Nephron progenitor cell (in vitro differentiated cells): Measurements from ENCODE around the gene RHEBL1.

Source experiments
- DNase-seq: peaks from one replicate; pipeline ENCODE4 v3.0.0; 2021
- H3K27ac Mint-ChIP-seq: 2 replicates; pipeline ENCODE4 v1.8.0; 2021; ENCODE audit warnings: mild to moderate bottlenecking, moderate library complexity, mixed read lengths
- H3K27me3 Mint-ChIP-seq: 2 replicates; pipeline ENCODE4 v1.8.0; 2021; ENCODE audit warnings: mild to moderate bottlenecking, low read depth, mixed read lengths; ENCODE audit not compliant: poor library complexity
- H3K36me3 Mint-ChIP-seq: 2 replicates; pipeline ENCODE4 v1.8.0; 2021; ENCODE audit warnings: low read depth, mixed read lengths
- H3K4me1 Mint-ChIP-seq: 2 replicates; pipeline ENCODE4 v1.8.0; 2021; ENCODE audit warnings: mixed read lengths
- H3K4me3 Mint-ChIP-seq: 2 replicates; pipeline ENCODE4 v1.8.0; 2021; ENCODE audit warnings: mild to moderate bottlenecking, moderate library complexity, mixed read lengths
- H3K9me3 Mint-ChIP-seq: 2 replicates; pipeline ENCODE4 v1.8.0; 2021; ENCODE audit warnings: mild to moderate bottlenecking, moderate library complexity, mixed read lengths
- TF ChIP-seq, protein P1 (sequence below): fragments of 200-600 bp; sonication (generic); IDR thresholded peaks from 2 replicates; pipeline ENCODE4 v1.5.0; 2021; ENCODE audit warnings: antibody characterized with exemption

RHEBL1 gene

DNA sequence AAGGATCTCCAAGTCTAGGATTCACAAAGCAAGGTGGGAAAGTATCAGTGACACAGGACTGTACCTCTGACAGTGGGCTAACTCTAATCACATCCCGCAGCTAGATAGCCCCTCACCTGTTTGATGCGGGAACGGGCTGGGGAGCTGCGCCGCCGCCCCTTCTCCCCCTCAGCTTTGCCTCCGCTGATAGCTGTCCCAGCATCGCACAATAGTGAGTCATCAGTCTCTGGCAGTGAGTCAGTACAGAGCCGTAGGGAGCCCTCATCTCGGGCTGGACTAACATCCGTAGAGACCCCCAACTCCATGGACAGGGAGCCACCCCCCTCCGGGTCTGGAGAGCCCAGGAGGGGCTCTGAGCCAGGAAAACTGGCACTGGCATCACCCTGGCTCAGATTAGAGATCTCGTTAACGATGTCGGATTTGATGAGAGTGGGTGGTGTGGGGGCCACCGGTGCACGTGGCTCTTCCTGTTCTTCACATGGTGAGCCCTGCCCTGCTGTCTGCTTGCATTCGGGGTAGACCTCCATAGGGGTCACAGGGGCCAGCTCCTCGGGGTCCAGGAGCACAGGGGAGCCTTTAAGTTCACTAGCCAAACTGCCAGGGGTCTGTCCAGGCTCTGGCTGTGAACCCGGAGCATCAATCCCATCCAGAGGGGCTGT is 20.1 kb downstream of the RHEBL1 start:
- Mint-ChIP-seq H3K27me3 (peaks cover 5% of the 10 kb centered on the region), H3K27ac (no peak overlapping the region), H3K4me1 (no peaks in the 10 kb centered on the region), H3K4me3 (no peak overlapping the region), H3K36me3 (peaks cover 74% of the 10 kb centered on the region), H3K9me3 (no peaks in the 10 kb centered on the region)
- TF ChIP-seq, protein P1, sequence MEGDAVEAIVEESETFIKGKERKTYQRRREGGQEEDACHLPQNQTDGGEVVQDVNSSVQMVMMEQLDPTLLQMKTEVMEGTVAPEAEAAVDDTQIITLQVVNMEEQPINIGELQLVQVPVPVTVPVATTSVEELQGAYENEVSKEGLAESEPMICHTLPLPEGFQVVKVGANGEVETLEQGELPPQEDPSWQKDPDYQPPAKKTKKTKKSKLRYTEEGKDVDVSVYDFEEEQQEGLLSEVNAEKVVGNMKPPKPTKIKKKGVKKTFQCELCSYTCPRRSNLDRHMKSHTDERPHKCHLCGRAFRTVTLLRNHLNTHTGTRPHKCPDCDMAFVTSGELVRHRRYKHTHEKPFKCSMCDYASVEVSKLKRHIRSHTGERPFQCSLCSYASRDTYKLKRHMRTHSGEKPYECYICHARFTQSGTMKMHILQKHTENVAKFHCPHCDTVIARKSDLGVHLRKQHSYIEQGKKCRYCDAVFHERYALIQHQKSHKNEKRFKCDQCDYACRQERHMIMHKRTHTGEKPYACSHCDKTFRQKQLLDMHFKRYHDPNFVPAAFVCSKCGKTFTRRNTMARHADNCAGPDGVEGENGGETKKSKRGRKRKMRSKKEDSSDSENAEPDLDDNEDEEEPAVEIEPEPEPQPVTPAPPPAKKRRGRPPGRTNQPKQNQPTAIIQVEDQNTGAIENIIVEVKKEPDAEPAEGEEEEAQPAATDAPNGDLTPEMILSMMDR, result no peak
- no peak for DNase-seq

DNA sequence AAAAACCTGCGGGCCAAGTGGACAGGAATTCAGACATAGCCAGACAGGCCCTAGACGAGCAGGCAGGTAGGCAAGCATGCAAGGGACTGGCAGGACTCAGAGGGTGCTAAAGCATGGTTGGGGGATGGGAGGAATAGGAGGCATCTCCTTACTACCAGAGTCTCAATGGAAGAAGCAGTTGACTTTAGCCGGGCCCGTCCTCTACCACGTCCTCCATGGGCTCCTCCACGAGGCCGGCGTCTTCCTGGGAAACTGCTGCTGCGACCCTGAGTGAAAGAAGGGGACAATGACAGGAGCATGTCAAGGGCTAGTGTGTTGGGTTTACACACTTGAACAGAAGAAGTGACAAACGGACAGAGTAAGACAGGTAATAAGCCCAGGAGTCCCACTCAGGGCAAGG is 20.8 kb downstream of the RHEBL1 start:
- H3K27me3 Mint-ChIP-seq, result peaks cover 5% of the 10 kb centered on the region
- H3K36me3 Mint-ChIP-seq, result peaks cover 78% of the 10 kb centered on the region
- TF ChIP-seq, protein P1, result no peak
- no peak for DNase-seq
- no peaks in the 10 kb centered on the region for H3K9me3 Mint-ChIP-seq
- no peaks in the 10 kb centered on the region for H3K4me1 Mint-ChIP-seq
- no peak overlapping the region for H3K27ac Mint-ChIP-seq
- H3K4me3 Mint-ChIP-seq, result no peak overlapping the region

DNA sequence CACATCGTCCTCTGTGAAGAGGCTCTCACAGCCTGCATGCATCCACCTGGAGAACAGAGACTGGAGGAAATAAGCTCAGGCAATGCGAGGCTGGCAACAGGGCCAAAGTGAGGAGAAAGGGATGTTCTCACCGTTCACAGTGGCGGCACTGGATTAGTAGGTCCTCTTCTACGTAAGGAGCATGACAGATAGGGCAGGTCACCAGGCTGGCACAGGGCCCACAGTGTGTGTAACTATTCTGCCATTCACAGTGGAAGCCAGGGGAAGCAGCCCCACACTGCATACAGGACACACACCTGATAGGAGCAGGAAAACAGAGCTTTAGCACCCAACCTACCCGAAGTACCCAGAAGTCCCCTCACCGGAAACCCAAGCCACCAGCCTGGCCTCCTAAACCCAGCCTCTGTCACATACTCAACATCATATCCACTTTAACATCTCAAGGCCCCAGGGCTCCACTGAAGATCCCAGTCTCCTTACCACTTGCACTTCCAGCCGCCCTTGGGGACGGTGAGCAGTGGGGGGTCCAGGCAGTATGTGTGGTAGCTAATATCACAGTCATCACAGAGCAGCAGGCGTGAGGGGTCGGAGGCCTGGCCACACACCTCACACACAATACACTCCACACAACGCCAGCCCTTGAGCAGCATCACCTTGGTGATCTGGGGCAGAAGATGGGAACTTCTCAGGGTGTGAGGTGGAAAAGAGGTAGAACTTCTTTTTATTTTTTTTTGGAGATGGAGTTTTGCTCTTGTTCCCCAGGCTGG is 23.5 kb downstream of the RHEBL1 start:
- TF ChIP-seq, protein P1, result no peak
- no peak overlapping the region for H3K27ac Mint-ChIP-seq
- peaks cover 5% of the 10 kb centered on the region for H3K27me3 Mint-ChIP-seq
- H3K4me3 Mint-ChIP-seq, result no peak overlapping the region
- no peaks in the 10 kb centered on the region for H3K4me1 Mint-ChIP-seq
- no peaks in the 10 kb centered on the region for H3K9me3 Mint-ChIP-seq
- peaks cover 72% of the 10 kb centered on the region for H3K36me3 Mint-ChIP-seq
- no peak for DNase-seq

DNA sequence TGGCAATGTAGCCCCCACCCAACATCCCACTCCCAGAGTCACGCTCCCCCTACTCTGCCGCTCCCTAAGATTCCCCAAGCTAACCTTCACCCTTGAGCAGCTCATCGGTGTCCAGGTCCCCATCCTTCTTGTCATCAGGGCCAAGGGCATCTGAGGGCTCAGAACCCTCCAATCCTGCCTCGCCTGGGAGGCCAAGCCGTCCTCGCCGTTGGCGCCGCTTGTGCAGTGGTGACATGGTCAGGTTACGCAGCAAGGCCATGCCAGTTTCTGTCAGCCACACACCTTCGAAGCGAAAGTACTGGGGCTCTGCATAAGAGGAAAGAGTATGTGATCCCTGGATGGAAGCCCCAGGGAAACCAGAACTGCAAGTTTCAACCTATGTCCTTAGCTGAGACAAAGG is 25.1 kb downstream of the RHEBL1 start:
- no peak for DNase-seq
- no peak overlapping the region for H3K27ac Mint-ChIP-seq
- peaks cover 5% of the 10 kb centered on the region for H3K27me3 Mint-ChIP-seq
- TF ChIP-seq, protein P1, result no peak
- H3K9me3 Mint-ChIP-seq, result no peaks in the 10 kb centered on the region
- H3K36me3 Mint-ChIP-seq, result peaks cover 73% of the 10 kb centered on the region
- no peak overlapping the region for H3K4me3 Mint-ChIP-seq
- H3K4me1 Mint-ChIP-seq, result no peaks in the 10 kb centered on the region

DNA sequence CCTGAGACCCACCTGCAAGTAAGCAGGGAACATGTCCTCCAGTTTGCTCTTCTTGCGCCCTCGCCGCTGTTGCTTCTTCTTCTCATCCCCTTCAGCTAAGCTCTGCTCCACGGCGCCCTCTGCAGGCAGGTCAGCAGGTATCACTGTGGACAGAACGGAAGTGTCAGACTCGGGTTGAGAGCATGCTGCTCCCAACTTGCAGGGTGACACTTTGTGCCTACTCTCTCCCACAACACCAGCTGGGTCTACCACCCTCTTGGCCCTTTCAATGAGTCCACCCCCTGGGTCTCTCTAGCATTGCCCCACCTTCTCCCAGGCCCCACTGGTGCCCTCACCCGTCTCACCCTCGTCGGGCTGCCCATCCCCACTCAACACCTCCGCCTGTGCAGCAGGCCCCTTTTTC is 25.9 kb downstream of the RHEBL1 start:
- Mint-ChIP-seq H3K9me3 (no peaks in the 10 kb centered on the region), H3K27ac (no peak overlapping the region), H3K36me3 (peaks cover 72% of the 10 kb centered on the region), H3K4me3 (no peak overlapping the region), H3K27me3 (peaks cover 5% of the 10 kb centered on the region), H3K4me1 (no peaks in the 10 kb centered on the region)
- TF ChIP-seq, protein P1, result peak; percentile 57
- peak; percentile 80 for DNase-seq
